GM23338 (cell line): ENCODE results near the gene CST9L. TPM values are rescaled to one million over a fixed set of nuclear protein-coding genes. Genes with fewer than 3 reads are reported as not detected.

Source experiments
- ATAC-seq: fragments of 200-7000 bp; cut with Tn5 transposase; 3 replicates; pipeline ENCODE4 v1.9.1; 2020
- DNase-seq: peaks from one replicate; pipeline ENCODE4 v3.0.0-alpha.2; 2015; ENCODE audit warnings: low spot score
- H2AFZ ChIP-seq: fragments of 200-600 bp; sonication (generic); 2 replicates; pipeline ENCODE4 v1.8.0; 2016; ENCODE audit warnings: antibody characterized with exemption, mild to moderate bottlenecking, moderate library complexity
- H3F3A ChIP-seq: fragments of 200-600 bp; sonication (generic); replicated peaks from 2 replicates; pipeline ENCODE4 v1.8.0; 2017; ENCODE audit warnings: antibody characterized with exemption, mixed run types, low read depth
- H3K27ac ChIP-seq: fragments of 200-600 bp; sonication (generic); 2 replicates; pipeline ENCODE4 v1.6.1; 2016; ENCODE audit warnings: low read depth
- H3K27me3 ChIP-seq: fragments of 200-600 bp; sonication (generic); 2 replicates; pipeline ENCODE4 v1.8.0; 2016; ENCODE audit warnings: mild to moderate bottlenecking, mixed run types, moderate library complexity; ENCODE audit not compliant: insufficient read depth
- H3K36me3 ChIP-seq: fragments of 200-600 bp; sonication (generic); 2 replicates; pipeline ENCODE4 v1.8.0; 2016; ENCODE audit warnings: mild to moderate bottlenecking; ENCODE audit not compliant: insufficient read depth
- H3K4me1 ChIP-seq: fragments of 200-600 bp; sonication (generic); 2 replicates; pipeline ENCODE4 v1.8.0; 2016; ENCODE audit warnings: mild to moderate bottlenecking, moderate library complexity; ENCODE audit not compliant: insufficient read depth
- H3K4me2 ChIP-seq: fragments of 200-600 bp; sonication (generic); 2 replicates; pipeline ENCODE4 v1.7.1; 2017; ENCODE audit warnings: mixed run types
- H3K4me3 ChIP-seq: fragments of 200-600 bp; sonication (generic); 2 replicates; pipeline ENCODE4 v1.6.1; 2016; ENCODE audit warnings: mixed run types
- H3K79me2 ChIP-seq: fragments of 200-600 bp; sonication (generic); replicated peaks from 2 replicates; pipeline ENCODE4 v1.8.0; 2017; ENCODE audit warnings: mild to moderate bottlenecking; ENCODE audit not compliant: insufficient read depth
- H3K9me2 ChIP-seq: fragments of 200-600 bp; sonication (generic); 2 replicates; pipeline ENCODE4 v1.8.0; 2017; ENCODE audit not compliant: insufficient read depth
- H4K20me1 ChIP-seq: fragments of 200-600 bp; sonication (generic); replicated peaks from 2 replicates; pipeline ENCODE4 v1.8.0; 2017; ENCODE audit warnings: mild to moderate bottlenecking; ENCODE audit not compliant: insufficient read depth
- H3K27ac Mint-ChIP-seq: 2 replicates; pipeline ENCODE4 v1.8.0; 2020; ENCODE audit warnings: inconsistent platforms, mild to moderate bottlenecking, moderate library complexity, mixed read lengths
- H3K27me3 Mint-ChIP-seq: 3 replicates; pipeline ENCODE4 v1.8.0; 2022; ENCODE audit warnings: low read depth, mild to moderate bottlenecking, moderate library complexity, mixed read lengths, inconsistent platforms; ENCODE audit not compliant: insufficient read depth, poor library complexity
- H3K36me3 Mint-ChIP-seq: 3 replicates; pipeline ENCODE4 v1.8.0; 2021; ENCODE audit warnings: low read depth, mild to moderate bottlenecking, inconsistent platforms, moderate library complexity, mixed read lengths
- H3K4me1 Mint-ChIP-seq: 3 replicates; pipeline ENCODE4 v1.8.0; 2020; ENCODE audit warnings: mild to moderate bottlenecking, inconsistent platforms, mixed read lengths
- H3K4me3 Mint-ChIP-seq: 3 replicates; pipeline ENCODE4 v1.8.0; 2021; ENCODE audit warnings: moderate library complexity, mild to moderate bottlenecking, inconsistent platforms, mixed read lengths
- H3K9me3 Mint-ChIP-seq: 3 replicates; pipeline ENCODE4 v1.8.0; 2020; ENCODE audit warnings: moderate library complexity, mild to moderate bottlenecking, inconsistent platforms, mixed read lengths
- CREB1 ChIP-seq: fragments of 250-450 bp; sonication (Bioruptor Pico); IDR thresholded peaks from 2 replicates; pipeline ENCODE4 v1.5.0; 2020; ENCODE audit warnings: low read depth, mild to moderate bottlenecking, moderate library complexity
- EZH2 ChIP-seq: fragments of 200-600 bp; sonication (generic); IDR thresholded peaks from one replicate; pipeline ENCODE4 v1.8.0; 2017; ENCODE audit warnings: antibody characterized with exemption, mild to moderate bottlenecking, low read depth; ENCODE audit not compliant: unreplicated experiment
- EZH2phosphoT487 ChIP-seq: fragments of 200-600 bp; sonication (generic); IDR thresholded peaks from one replicate; pipeline ENCODE4 v1.8.1; 2018; ENCODE audit warnings: antibody characterized with exemption; ENCODE audit not compliant: unreplicated experiment
- JUNB ChIP-seq: IDR thresholded peaks from one replicate; pipeline ENCODE4 v1.6.1; 2016; ENCODE audit warnings: antibody characterized with exemption; ENCODE audit not compliant: unreplicated experiment
- NANOG ChIP-seq: IDR thresholded peaks from 2 replicates; pipeline ENCODE4 v1.6.1; 2016; ENCODE audit warnings: antibody characterized with exemption, borderline replicate concordance
- POLR2AphosphoS5 ChIP-seq: IDR thresholded peaks from 2 replicates; pipeline ENCODE4 v1.6.1; 2016; ENCODE audit warnings: antibody characterized with exemption, low read depth
- STAT1 ChIP-seq: IDR thresholded peaks from one replicate; pipeline ENCODE4 v1.6.1; 2016; ENCODE audit warnings: antibody characterized with exemption; ENCODE audit not compliant: unreplicated experiment
- ZNF114 ChIP-seq: fragments of 250-450 bp; sonication (Bioruptor Pico); IDR thresholded peaks from 2 replicates; pipeline ENCODE4 v1.5.0; 2020; ENCODE audit warnings: mild to moderate bottlenecking, moderate library complexity
- ZNF331 ChIP-seq: fragments of 250-450 bp; sonication (Bioruptor Pico); IDR thresholded peaks from 2 replicates; pipeline ENCODE4 v1.5.0; 2020; ENCODE audit warnings: low read depth, mild to moderate bottlenecking, moderate library complexity
- polyA plus RNA-seq: library from polyadenylated mRNA; unstranded; fragments of >200 nt; fragmentation: Nextera tagmentation; extraction: Ambion mirVana; gene quantifications from 2 replicates; pipeline ENCODE4 v1.2.1, GENCODE V29; 2016
- total RNA-seq: library from RNA; depleted of rRNA; stranded (reverse); fragments of >200 nt; shearing (Covaris generic); gene quantifications from 2 replicates; pipeline ENCODE4 v1.2.3, GENCODE V29; 2014
- TF ChIP-seq, protein P1 (sequence below): IDR thresholded peaks from 2 replicates; pipeline ENCODE4 v1.6.1; 2016; ENCODE audit warnings: antibody characterized with exemption
- TF ChIP-seq, protein P2 (sequence below): fragments of 250-450 bp; sonication (Bioruptor Pico); IDR thresholded peaks from 2 replicates; pipeline ENCODE4 v1.5.0; 2020; ENCODE audit warnings: mild to moderate bottlenecking, moderate library complexity
- TF ChIP-seq, protein P3 (sequence below), 2 experiments: fragments of 200-600 bp in 1 of 2; sonication (generic) in 1 of 2; conservative IDR thresholded peaks; 2 replicates each; pipeline versions ENCODE4 v1.5.1 to v1.6.1; 2016 to 2017; ENCODE audit warnings: antibody characterized with exemption in 2 of 2, low read depth in 2 of 2, mild to moderate bottlenecking in 2 of 2, moderate library complexity in 1 of 2

Gene CST9L
- total and polyA plus RNA-seq, 2 experiments from 2014 or later, result not detected

DNA sequence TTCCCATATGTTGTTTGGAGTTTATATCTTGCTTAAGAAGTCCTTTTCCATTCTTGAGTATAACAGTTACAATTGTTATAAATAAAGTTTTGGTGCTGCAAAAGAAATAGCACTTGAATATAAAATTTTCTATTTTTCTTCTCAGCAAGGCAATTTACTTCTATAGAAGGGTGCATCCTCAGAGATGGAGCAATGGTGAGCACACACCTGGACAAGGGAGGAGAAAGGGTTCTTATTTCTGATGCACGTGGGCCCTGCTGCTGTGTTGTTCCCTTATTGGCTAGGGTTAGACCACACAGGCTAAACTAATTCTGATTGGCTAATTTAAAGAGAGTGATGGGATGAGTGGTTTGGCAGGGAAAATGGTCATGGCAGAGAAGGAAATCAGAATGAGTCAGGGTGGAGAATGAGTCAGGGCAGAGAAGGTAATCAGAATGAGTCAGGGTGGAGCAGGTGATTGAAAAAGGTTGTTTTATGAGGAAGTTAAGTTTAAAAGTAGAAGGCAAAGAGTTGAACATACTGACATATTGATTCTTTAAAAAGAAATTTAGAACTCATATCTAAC, 39.3 kb downstream of the CST9L start:
- H3K4me1 Mint-ChIP-seq, result peaks cover 31% of the 10 kb centered on the region
- ATAC-seq, result no peak
- H3K4me3 Mint-ChIP-seq, result no peak overlapping the region

More for the DNA sequence above, 39.3 kb downstream of the CST9L start:
- H3K4me2 ChIP-seq, result no peak overlapping the region
- Mint-ChIP-seq H3K9me3 (peaks cover 33% of the 10 kb centered on the region), H3K36me3 (peaks cover 37% of the 10 kb centered on the region), H3K27ac (no peak overlapping the region), H3K27me3 (peaks cover 14% of the 10 kb centered on the region)
- no peaks in the 10 kb centered on the region for H3K79me2 ChIP-seq
- peaks cover 5% of the 10 kb centered on the region for H3K9me2 ChIP-seq
- no peaks in the 10 kb centered on the region for H3F3A ChIP-seq
- no peaks in the 10 kb centered on the region; the same call in 1 of the 2 replicates for H3K36me3 ChIP-seq
- H3K27me3 ChIP-seq, result peaks cover under 1% of the 10 kb centered on the region; the same call in 1 of the 2 replicates
- peaks cover 22% of the 10 kb centered on the region for H3K4me1 ChIP-seq
- no peak overlapping the region for H3K27ac ChIP-seq
- no peak for DNase-seq
- no peak overlapping the region for H2AFZ ChIP-seq
- no peak overlapping the region for H3K4me3 ChIP-seq
- TF ChIP-seq ZNF114 (CRISPR knock-in tag) (no peak), CREB1 (CRISPR knock-in tag) (no peak), EZH2phosphoT487 (no peak), ZNF331 (CRISPR knock-in tag) (no peak), JUNB (no peak), STAT1 (no peak), NANOG (no peak), POLR2AphosphoS5 (no peak), EZH2 (no peak)
- TF ChIP-seq, protein P1, sequence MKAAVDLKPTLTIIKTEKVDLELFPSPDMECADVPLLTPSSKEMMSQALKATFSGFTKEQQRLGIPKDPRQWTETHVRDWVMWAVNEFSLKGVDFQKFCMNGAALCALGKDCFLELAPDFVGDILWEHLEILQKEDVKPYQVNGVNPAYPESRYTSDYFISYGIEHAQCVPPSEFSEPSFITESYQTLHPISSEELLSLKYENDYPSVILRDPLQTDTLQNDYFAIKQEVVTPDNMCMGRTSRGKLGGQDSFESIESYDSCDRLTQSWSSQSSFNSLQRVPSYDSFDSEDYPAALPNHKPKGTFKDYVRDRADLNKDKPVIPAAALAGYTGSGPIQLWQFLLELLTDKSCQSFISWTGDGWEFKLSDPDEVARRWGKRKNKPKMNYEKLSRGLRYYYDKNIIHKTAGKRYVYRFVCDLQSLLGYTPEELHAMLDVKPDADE, result no peak
- TF ChIP-seq, protein P2, sequence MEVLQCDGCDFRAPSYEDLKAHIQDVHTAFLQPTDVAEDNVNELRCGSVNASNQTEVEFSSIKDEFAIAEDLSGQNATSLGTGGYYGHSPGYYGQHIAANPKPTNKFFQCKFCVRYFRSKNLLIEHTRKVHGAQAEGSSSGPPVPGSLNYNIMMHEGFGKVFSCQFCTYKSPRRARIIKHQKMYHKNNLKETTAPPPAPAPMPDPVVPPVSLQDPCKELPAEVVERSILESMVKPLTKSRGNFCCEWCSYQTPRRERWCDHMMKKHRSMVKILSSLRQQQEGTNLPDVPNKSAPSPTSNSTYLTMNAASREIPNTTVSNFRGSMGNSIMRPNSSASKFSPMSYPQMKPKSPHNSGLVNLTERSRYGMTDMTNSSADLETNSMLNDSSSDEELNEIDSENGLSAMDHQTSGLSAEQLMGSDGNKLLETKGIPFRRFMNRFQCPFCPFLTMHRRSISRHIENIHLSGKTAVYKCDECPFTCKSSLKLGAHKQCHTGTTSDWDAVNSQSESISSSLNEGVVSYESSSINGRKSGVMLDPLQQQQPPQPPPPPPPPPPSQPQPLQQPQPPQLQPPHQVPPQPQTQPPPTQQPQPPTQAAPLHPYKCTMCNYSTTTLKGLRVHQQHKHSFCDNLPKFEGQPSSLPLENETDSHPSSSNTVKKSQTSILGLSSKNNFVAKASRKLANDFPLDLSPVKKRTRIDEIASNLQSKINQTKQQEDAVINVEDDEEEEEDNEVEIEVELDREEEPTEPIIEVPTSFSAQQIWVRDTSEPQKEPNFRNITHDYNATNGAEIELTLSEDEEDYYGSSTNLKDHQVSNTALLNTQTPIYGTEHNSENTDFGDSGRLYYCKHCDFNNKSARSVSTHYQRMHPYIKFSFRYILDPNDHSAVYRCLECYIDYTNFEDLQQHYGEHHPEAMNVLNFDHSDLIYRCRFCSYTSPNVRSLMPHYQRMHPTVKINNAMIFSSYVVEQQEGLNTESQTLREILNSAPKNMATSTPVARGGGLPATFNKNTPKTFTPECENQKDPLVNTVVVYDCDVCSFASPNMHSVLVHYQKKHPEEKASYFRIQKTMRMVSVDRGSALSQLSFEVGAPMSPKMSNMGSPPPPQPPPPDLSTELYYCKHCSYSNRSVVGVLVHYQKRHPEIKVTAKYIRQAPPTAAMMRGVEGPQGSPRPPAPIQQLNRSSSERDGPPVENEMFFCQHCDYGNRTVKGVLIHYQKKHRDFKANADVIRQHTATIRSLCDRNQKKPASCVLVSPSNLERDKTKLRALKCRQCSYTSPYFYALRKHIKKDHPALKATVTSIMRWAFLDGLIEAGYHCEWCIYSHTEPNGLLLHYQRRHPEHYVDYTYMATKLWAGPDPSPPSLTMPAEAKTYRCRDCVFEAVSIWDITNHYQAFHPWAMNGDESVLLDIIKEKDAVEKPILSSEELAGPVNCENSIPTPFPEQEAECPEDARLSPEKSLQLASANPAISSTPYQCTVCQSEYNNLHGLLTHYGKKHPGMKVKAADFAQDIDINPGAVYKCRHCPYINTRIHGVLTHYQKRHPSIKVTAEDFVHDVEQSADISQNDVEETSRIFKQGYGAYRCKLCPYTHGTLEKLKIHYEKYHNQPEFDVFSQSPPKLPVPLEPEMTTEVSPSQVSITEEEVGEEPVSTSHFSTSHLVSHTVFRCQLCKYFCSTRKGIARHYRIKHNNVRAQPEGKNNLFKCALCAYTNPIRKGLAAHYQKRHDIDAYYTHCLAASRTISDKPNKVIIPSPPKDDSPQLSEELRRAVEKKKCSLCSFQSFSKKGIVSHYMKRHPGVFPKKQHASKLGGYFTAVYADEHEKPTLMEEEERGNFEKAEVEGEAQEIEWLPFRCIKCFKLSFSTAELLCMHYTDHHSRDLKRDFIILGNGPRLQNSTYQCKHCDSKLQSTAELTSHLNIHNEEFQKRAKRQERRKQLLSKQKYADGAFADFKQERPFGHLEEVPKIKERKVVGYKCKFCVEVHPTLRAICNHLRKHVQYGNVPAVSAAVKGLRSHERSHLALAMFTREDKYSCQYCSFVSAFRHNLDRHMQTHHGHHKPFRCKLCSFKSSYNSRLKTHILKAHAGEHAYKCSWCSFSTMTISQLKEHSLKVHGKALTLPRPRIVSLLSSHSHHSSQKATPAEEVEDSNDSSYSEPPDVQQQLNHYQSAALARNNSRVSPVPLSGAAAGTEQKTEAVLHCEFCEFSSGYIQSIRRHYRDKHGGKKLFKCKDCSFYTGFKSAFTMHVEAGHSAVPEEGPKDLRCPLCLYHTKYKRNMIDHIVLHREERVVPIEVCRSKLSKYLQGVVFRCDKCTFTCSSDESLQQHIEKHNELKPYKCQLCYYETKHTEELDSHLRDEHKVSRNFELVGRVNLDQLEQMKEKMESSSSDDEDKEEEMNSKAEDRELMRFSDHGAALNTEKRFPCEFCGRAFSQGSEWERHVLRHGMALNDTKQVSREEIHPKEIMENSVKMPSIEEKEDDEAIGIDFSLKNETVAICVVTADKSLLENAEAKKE (CRISPR knock-in tag), result no peak
- TF ChIP-seq, protein P3, sequence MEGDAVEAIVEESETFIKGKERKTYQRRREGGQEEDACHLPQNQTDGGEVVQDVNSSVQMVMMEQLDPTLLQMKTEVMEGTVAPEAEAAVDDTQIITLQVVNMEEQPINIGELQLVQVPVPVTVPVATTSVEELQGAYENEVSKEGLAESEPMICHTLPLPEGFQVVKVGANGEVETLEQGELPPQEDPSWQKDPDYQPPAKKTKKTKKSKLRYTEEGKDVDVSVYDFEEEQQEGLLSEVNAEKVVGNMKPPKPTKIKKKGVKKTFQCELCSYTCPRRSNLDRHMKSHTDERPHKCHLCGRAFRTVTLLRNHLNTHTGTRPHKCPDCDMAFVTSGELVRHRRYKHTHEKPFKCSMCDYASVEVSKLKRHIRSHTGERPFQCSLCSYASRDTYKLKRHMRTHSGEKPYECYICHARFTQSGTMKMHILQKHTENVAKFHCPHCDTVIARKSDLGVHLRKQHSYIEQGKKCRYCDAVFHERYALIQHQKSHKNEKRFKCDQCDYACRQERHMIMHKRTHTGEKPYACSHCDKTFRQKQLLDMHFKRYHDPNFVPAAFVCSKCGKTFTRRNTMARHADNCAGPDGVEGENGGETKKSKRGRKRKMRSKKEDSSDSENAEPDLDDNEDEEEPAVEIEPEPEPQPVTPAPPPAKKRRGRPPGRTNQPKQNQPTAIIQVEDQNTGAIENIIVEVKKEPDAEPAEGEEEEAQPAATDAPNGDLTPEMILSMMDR (conservative IDR thresholded peaks at IDR 0.05; ENCODE audit: low read depth in 2 of 2), result no peak
- H4K20me1 ChIP-seq, result no peaks in the 10 kb centered on the region
